ENCODE data around the gene CYB5D1.
A peak's percentile ranks its signal among the peaks of the same experiment; 100 is the strongest.

- TF ChIP-seq CTCF (IDR thresholded peaks at IDR 0.05): peak in 2 of 4 experiments; percentile 17 to 27
- TF ChIP-seq POLR2A (IDR thresholded peaks at IDR 0.05): peak; percentile 16 to 59
- peak; percentile 3 for TF ChIP-seq POLR2AphosphoS5 (IDR thresholded peaks at IDR 0.05)
Observed at GRCh38 chr17:7833795-7834541, 23.8 kb upstream of the CYB5D1 start, which contains the start of gene KDM6B.

All from gastroesophageal sphincter (tissue), 3 donors.